SK-N-DZ (cell line): Measurements from ENCODE around the gene MED25.
"Not testable (repeated sequence)": the region's sequence is repeated elsewhere in the genome, so short reads cannot be mapped to it uniquely, and the experiment has no call there.

ENCODE experiments used
- DNase-seq: peaks from one replicate; pipeline ENCODE4 v3.0.0-alpha.2; 2015; ENCODE audit warnings: low spot score

MED25 gene

GRCh38 chr19:49814010-49814409, 4.1 kb upstream of the MED25 start:
- no peak for DNase-seq

DNA sequence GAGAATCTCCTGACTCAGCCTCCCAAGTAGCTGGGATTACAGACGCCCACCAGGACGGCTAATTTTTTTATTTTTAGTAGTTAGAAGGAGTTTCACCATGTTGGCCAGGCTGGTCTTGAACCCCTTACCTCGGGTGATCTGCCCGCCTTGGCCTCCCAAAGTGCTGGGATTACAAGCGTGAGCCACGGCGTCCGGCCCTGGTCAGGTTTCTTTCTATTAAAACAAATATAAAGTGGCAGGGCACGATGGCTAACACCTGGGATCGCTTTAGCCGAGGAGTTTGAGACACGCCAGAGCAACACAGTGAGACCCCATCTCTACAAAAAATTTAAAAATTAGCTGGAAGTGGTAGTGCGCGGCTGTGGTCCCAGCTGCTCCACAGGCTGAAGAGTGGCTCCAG, 1.5 kb upstream of the MED25 start:
- DNase-seq: no peak

DNA sequence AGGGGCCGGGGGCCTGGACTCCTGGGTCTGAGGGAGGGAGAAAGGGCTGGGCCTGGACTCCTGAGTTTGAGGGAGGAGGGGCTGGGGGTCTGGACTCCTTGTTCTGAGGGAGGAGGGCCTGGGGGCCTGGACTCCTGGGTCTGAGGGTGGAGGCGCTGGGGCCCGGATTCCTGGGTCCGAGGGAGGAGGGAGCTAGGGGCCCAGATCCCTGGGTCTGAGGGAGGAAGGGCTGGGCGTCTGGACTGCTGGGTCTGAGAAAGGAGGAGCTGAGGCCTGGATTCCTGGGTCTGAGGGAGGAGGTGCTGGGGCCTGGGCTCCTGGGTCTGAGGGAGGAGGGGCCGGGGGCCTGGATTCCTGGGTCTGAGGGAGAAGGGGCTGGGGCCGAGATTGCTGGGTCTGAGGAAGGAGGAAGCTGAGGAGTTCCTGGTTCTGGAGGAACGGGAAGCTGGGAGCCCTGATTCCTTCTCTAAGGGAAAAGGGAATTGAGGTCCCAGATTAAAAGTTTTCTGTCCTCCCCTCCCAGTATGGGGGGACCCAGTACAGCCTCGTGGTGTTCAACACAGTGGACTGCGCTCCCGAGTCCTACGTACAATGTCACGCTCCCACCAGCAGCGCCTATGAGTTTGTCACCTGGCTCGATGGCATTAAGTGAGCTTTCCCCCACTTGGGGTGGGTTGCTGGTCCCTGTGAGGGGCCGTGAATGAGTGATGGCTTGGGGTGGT, 721 bp downstream of the MED25 start:
- DNase-seq: no peak

DNA sequence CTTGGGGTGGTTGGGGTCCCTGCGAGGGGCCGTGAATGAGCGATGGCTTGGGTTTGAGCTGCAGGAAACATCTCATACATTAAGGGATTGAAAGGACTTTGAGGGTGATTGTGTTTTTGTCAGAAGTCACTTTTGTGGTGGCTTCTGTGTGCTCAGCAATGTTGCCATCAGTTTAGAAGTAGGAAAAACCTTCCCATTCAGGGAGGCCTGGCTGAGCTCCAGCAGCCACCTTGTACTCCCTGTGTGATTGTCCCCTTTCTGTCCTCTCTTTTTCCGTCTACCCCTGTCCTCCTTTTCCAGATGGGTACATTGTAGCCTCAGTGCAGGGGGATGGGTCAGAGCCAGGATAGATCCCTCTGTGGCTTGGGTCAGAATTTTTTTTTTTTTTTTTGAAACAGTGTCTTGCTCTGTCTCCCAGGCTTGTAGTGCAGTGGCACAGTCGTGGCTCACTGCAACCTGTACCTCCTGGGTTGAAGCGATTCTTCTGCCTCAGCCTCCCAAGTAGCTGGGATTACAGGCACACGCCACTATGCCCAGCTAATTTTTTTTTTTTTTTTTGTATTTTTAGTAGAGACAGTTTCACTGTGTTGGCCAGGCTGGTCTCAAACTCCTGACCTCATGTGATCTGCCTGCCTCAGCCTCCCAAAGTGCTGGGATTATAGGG, 1.5 kb downstream of the MED25 start:
- DNase-seq: not testable (repeated sequence)

DNA sequence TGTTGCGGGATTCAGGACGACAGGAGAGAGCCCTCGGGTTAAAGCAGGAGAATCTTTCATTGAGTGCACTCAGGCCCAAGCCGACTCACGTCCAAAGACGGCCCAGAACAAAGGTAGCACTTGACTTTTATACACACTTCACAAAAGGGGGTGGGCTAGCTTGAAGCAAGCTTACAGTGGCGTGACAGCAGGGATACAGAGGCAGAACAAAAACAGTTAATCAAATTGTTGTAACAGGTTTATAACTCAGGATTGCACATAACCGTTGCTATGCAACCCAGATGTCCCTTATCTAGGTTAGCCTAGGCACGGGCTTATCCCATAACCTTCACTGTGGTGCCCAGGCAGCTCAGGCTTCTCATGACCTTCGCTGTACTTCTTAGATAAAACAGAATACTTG, 2.0 kb downstream of the MED25 start:
- no peak for DNase-seq

GRCh38 chr19:49823472-49823871, 5.4 kb downstream of the MED25 start:
- DNase-seq: no peak

DNA sequence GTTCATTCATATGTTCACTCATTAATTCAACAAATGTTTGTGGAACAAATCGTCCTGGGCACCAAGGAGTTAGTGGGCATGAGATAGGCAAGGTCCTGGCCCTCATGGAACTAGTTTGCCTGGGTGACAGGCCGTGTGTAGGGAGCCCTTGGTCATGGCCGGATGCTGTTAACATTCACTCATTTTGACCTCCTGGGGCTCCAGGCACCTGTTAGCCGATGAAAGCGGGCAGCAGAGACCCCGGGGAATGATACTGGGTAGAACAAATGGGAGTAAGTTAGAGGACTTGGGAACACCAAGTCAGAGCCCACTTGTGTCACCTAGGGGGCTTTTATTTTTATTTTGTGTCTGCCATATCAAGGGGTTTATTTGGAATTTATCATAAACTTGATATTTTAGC, 6.6 kb downstream of the MED25 start:
- no peak for DNase-seq

GRCh38 chr19:49827034-49827433, 8.9 kb downstream of the MED25 start:
- no peak for DNase-seq

GRCh38 chr19:49829200-49829599, 11.1 kb downstream of the MED25 start:
- no peak for DNase-seq

GRCh38 chr19:49829721-49830120, 11.6 kb downstream of the MED25 start:
- DNase-seq: no peak

GRCh38 chr19:49830766-49831165, 12.7 kb downstream of the MED25 start:
- no peak for DNase-seq

- DNase-seq: no peak
Observed at GRCh38 chr19:49831592-49831991, 13.5 kb downstream of the MED25 start.

GRCh38 chr19:49832556-49832955, 14.5 kb downstream of the MED25 start:
- no peak for DNase-seq

- no peak for DNase-seq
Observed at GRCh38 chr19:49833599-49833998, 15.5 kb downstream of the MED25 start.

DNA sequence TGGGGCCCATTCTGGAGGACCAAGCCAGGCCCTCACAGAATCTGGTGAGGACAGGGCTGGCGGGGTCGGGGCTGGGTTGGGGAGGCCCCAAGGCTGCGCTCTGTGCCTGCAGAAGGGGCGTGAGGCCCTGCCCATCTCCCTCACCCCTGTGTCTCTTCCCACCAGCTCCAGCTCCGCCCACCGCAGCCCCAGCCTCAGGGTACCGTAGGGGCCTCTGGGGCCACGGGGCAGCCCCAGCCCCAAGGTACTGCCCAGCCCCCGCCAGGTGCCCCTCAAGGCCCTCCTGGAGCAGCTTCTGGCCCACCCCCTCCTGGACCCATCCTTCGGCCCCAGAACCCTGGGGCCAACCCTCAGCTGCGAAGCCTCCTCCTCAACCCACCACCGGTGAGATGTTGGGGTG, 17.5 kb downstream of the MED25 start:
- no peak for DNase-seq

DNA sequence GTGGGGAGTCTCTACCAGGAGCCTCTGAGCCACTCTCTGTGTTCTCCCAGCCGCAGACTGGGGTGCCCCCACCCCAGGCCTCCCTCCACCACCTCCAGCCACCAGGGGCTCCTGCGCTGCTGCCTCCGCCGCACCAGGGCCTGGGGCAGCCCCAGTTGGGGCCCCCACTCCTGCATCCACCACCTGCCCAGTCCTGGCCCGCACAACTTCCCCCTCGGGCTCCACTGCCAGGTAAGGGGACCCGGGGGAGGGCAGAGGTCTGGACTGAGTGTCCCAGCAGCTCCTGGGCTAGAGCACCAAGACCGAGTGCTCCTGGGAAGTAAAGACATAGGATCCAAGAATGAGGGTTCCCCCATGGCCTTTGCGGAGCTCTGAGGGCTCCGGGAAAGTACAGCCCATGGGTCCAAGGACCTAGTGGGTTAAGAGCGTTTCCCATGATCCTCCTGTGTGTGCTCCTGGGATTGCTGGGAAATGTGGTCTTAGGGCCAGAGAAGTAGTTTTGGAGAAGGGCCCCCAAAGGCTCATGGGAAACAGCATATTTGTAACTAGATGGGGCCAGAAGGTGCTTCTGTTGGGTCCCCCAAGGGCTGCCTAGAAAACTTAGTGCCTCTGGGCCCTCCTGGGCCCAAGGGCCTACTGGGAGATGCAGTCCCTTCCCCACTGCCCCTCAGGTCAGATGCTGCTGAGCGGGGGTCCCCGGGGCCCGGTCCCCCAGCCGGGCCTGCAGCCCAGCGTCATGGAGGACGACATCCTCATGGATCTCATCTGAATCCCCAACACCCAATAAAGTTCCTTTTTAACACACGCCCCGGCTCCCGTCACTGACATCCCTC, 18.3 kb downstream of the MED25 start:
- no peak for DNase-seq

DNA sequence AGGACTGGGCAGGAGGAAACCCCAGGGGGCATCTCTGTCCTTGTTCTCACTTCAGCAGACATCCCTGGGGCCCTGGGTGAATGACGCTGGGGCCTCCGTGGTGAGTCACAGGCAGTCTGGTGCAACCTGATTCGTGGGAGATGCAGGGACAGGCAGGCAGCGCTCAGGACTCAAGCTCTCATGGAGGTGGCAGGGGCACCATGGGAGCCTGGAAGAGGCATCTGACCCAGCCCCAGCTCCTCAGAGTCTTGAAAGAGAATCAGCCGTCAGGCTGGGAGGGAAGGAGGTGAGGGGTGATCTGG, 18.9 kb downstream of the MED25 start:
- no peak for DNase-seq

DNA sequence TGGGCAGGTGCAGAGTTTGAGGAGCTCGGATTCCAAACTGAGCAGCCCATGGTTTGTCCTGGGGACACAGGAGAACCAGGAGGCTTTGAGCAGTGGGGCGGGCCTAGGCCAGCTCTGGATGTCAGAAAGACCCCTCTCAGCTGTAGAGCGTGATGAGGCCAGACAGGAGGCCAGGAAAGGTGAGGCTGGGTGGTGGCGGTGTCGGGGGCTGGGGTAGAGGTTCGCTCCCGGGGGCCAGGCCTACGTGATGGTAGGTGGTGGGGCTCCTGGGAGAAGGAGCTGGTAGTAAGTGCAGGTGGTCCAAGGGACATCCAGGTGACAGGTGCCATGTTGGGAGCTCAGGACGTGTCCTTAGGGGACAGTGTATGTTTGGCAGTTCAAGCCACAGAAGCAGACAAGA, 19.3 kb downstream of the MED25 start:
- DNase-seq: no peak

DNA sequence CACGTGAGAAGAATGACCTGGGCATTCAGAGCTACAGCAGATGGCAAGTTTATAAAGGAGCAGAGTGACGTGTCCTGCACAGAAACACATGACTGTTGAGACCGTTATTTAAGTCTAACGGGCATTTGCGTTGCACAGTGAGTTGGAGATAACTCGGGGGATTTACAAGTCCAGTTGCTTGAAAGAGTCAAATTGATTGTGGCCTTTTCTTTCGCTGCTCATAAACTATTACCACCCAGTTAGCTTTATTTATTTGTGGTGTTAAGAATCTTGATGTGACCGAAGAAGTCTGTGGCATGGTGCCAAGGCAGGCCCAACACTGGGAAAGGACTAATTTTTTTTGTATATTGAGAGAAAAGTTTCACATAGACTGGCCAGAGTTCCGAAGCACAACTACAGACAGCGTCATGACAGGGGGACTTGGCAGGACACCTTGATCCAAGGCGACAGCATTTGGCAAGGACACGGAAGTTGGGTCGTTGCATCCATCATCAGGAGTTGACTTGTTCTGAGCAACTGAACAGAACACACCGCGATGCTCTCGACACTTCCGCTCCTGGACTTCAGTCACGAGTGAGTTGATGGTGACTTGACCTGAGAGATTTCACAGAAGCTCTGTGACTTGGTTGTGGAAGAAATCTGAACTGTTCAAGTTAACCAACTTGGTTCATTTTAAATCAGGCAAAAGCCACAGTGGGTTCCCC, 20.9 kb downstream of the MED25 start:
- no peak for DNase-seq

GRCh38 chr19:49839713-49840112, 21.6 kb downstream of the MED25 start:
- DNase-seq: no peak

- no peak for DNase-seq
Observed at GRCh38 chr19:49840321-49840720, 22.2 kb downstream of the MED25 start.

DNA sequence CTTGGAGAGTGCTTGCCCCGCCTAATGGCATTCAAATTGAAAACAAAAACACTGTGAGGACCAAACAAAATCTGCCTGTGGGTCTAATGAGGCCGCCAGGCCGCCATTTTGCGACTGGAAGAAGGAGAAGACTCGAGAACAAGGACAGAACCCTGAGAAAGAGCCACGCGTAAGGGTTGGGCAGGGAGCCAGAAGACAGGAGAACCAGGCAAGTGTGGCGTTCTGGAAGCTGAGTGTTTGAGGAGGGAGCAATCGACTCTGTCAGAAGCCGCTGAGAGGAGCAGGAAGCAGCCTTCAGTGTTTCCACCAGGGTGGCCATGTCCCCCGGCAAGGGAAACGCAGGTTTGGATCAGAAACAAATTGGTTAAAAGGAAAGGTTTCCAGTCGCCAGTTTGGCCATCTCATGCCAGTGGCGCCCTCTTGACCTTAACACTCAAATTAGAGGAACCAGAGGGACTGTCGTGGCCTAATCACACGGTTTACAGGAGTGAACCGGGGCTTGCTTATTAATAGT, 22.7 kb downstream of the MED25 start:
- no peak for DNase-seq
